T-helper 22 cell (primary cell): Measurements from ENCODE around the gene NME3.

Source experiments
- DNase-seq: peaks from one replicate; pipeline ENCODE4 v3.0.0-alpha.2; 2020; ENCODE audit warnings: low read depth

Gene NME3

DNA sequence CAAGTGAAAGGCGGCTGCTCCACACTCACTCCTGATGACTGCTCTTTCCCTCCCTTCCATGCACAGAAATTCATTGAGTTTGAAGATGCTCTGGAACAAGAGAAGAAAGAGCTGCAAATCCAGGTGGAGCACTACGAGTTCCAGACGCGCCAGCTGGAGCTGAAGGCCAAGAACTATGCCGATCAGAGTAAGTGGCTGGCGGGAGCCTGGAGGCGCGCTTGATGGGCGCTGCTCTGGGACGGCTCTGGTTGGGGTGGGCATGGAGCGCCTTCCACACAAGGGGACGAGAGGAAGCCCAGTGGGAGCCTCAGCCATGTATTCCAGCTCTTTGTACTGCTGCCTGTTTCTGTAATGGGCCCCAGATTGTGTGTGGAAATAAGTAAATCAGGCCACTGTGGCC is 46.9 kb downstream of the NME3 start:
- DNase-seq: no peak

DNA sequence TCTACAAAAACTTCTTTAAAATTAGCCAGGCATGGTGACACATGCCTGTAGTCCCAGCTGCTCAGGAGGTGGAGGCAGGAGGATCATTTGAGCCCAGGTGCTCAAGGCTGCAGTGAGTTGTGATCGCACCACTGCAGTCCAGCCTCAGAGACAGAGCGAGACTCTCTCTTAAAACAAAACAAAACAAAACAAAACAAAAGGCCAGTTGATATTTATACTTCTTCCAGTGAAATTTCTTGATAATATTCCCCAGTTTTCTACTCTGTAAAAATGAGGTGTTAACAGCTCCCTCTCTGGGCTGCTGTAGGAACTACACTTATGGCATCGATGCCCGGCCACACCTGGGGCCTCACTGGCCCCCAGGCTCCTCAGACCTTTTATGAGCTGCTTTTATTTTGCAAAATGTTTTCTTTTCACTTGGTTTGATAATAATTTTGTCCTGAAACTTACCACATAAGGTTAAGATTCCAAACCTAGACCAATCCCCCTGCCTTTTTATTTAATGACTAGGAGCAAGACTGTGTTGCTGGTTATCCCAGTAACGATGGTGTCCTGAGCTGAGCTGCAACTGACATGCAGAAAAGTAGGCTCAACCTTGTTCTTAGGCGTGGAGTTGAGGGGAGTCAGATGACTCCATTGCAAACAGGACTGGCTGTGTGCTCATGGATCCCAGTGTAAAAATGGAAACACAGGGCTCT is 47.7 kb downstream of the NME3 start:
- no peak for DNase-seq

DNA sequence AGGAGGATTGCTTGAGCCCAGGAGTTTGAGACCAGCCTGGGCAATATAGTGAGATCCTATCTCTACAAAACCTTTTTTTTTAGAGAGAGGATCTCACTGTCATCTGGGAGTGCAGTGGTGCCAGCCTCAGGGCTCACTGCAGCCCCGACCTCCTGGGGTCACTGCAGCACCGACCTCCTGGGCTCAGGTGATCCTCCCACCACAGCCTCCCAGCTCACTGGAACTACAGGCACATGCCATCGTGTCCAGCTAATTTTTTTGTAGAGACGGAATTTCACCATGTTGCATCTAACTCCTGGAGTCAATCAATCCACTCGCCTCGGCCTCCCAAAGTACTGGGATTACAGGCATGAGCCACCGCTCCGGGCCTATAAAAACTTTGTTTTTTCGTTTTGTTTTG is 50.0 kb downstream of the NME3 start:
- DNase-seq: no peak
